OCI-LY3 (cell line): ENCODE data around the gene ARRDC1.
A peak's percentile ranks its signal among the peaks of the same experiment; 100 is the strongest.

Source experiments
- H2AFZ ChIP-seq: fragments of 200-600, 300-600 bp; shearing (Covaris generic); 2 replicates; pipeline ENCODE4 v1.6.0; 2014; ENCODE audit warnings: antibody characterized with exemption, low read depth, low read length
- H3K27ac ChIP-seq: fragments of 200-600, 300-600 bp; sonication (generic); 2 replicates; pipeline ENCODE4 v1.5.1; 2014; ENCODE audit warnings: mild to moderate bottlenecking, low read length, moderate library complexity, mixed read lengths
- H3K27me3 ChIP-seq: fragments of 200-600, 300-600 bp; sonication (generic); 2 replicates; pipeline ENCODE4 v1.6.1; 2014; ENCODE audit warnings: low read depth, low read length, mixed read lengths
- H3K36me3 ChIP-seq: fragments of 200-600, 300-600 bp; sonication (generic); replicated peaks from 2 replicates; pipeline ENCODE3; 2014; ENCODE audit warnings: low read depth, low read length, mixed read lengths
- H3K4me1 ChIP-seq: fragments of 300-600, 200-600 bp; sonication (generic); 2 replicates; pipeline ENCODE4 v1.6.1; 2014; ENCODE audit warnings: low read length, mixed read lengths
- H3K4me2 ChIP-seq: fragments of 200-600, 300-600 bp; sonication (generic); 2 replicates; pipeline ENCODE4 v1.6.1; 2014; ENCODE audit warnings: low read length, mixed read lengths
- H3K4me3 ChIP-seq: fragments of 300-600, 200-600 bp; sonication (generic); 2 replicates; pipeline ENCODE4 v1.5.1; 2014; ENCODE audit warnings: antibody characterized with exemption, mild to moderate bottlenecking, low read length, moderate library complexity
- H3K79me2 ChIP-seq: fragments of 300-600, 200-600 bp; shearing (Covaris generic); 2 replicates; pipeline ENCODE4 v1.6.1; 2014; ENCODE audit warnings: mild to moderate bottlenecking, low read length, mixed read lengths
- H3K9ac ChIP-seq: fragments of 300-600, 200-600 bp; shearing (Covaris generic); 2 replicates; pipeline ENCODE4 v1.6.0; 2014; ENCODE audit warnings: mild to moderate bottlenecking, low read length, moderate library complexity
- H3K9me3 ChIP-seq: fragments of 200-600, 300-600 bp; shearing (Covaris generic); 2 replicates; pipeline ENCODE4 v1.6.1; 2014; ENCODE audit warnings: low read length, mixed read lengths; ENCODE audit not compliant: insufficient read depth
- H4K20me1 ChIP-seq: fragments of 200-600, 300-600 bp; sonication (generic); 2 replicates; pipeline ENCODE4 v1.6.1; 2016; ENCODE audit warnings: low read length, mixed read lengths; ENCODE audit not compliant: insufficient read depth
- CTCF ChIP-seq: fragments of 200-600, 300-600 bp; sonication (generic); IDR thresholded peaks from 2 replicates; pipeline ENCODE4 v1.5.1; 2014; ENCODE audit warnings: antibody characterized with exemption, low read length, low read depth
- EZH2phosphoT487 ChIP-seq: fragments of 200-600 bp; shearing (Covaris generic); IDR thresholded peaks from 2 replicates; pipeline ENCODE4 v1.6.1; 2018; ENCODE audit warnings: antibody characterized with exemption, mixed run types, low read depth

Gene ARRDC1

GRCh38 chr9:137606005-137606621, 627 bp downstream of the ARRDC1 start:
- Histone ChIP-seq H3K4me3 (peak overlapping the region; percentile 93), H3K4me1 (peaks cover 22% of the 10 kb centered on the region), H3K27me3 (no peaks in the 10 kb centered on the region; the same call in 1 of the 2 replicates), H3K9ac (peak overlapping the region; percentile 69), H3K36me3 (no peaks in the 10 kb centered on the region), H3K4me2 (peak overlapping the region; percentile 88), H2AFZ (no peak overlapping the region), H4K20me1 (no peaks in the 10 kb centered on the region; the same call in 1 of the 2 replicates), H3K79me2 (peaks cover 4% of the 10 kb centered on the region; the same call in 1 of the 2 replicates), H3K9me3 (no peaks in the 10 kb centered on the region), H3K27ac (no peak overlapping the region)
- TF ChIP-seq EZH2phosphoT487 (no peak), CTCF (no peak)

GRCh38 chr9:137606734-137607138, 1.2 kb downstream of the ARRDC1 start:
- no peaks in the 10 kb centered on the region for H3K36me3 ChIP-seq
- no peaks in the 10 kb centered on the region; the same call in 1 of the 2 replicates for H3K27me3 ChIP-seq
- no peak overlapping the region for H3K27ac ChIP-seq
- peak overlapping the region; percentile 93 for H3K4me3 ChIP-seq
- H4K20me1 ChIP-seq = no peaks in the 10 kb centered on the region; the same call in 1 of the 2 replicates
- H3K4me2 ChIP-seq = peak overlapping the region; percentile 88
- peak overlapping the region; percentile 69; the same call in 1 of the 2 replicates for H3K9ac ChIP-seq
- TF ChIP-seq CTCF (no peak), EZH2phosphoT487 (no peak)
- H2AFZ ChIP-seq = no peak overlapping the region
- H3K9me3 ChIP-seq = no peaks in the 10 kb centered on the region
- peaks cover 4% of the 10 kb centered on the region; the same call in 1 of the 2 replicates for H3K79me2 ChIP-seq
- peaks cover 22% of the 10 kb centered on the region for H3K4me1 ChIP-seq

GRCh38 chr9:137607141-137607857, 1.8 kb downstream of the ARRDC1 start:
- no peak overlapping the region for H3K9ac ChIP-seq
- no peak overlapping the region for H3K27ac ChIP-seq
- H3K27me3 ChIP-seq = no peaks in the 10 kb centered on the region; the same call in 1 of the 2 replicates

More at GRCh38 chr9:137607141-137607857, 1.8 kb downstream of the ARRDC1 start:
- Histone ChIP-seq H4K20me1 (no peaks in the 10 kb centered on the region; the same call in 1 of the 2 replicates), H2AFZ (no peak overlapping the region), H3K4me2 (peak overlapping the region; percentile 88), H3K4me3 (peak overlapping the region; percentile 93; the same call in 1 of the 2 replicates), H3K9me3 (no peaks in the 10 kb centered on the region), H3K36me3 (no peaks in the 10 kb centered on the region), H3K4me1 (peaks cover 25% of the 10 kb centered on the region), H3K79me2 (peaks cover 4% of the 10 kb centered on the region; the same call in 1 of the 2 replicates)
- TF ChIP-seq EZH2phosphoT487 (no peak), CTCF (no peak)
